ENCODE data around the gene DDIT4.
"Not testable (repeated sequence)": the region's sequence is repeated elsewhere in the genome, so short reads cannot be mapped to it uniquely, and the experiment has no call there.

Gene DDIT4

GRCh38 chr10:72263613-72264241, 10.0 kb upstream of the DDIT4 start:
- DNase-seq (ENCODE audit: low read depth): no peak
- no peak overlapping the region for H3K4me3 ChIP-seq (ENCODE audit: low read length)
- TF ChIP-seq CTCF (conservative IDR thresholded peaks at IDR 0.05; ENCODE audit: low read depth, low read length): no peak

- no peak overlapping the region for H3K4me3 ChIP-seq (ENCODE audit: low read length)
- no peak for DNase-seq (ENCODE audit: low read depth)
- TF ChIP-seq CTCF (conservative IDR thresholded peaks at IDR 0.05; ENCODE audit: low read depth, low read length): no peak
Measured at GRCh38 chr10:72264536-72264935, 9.2 kb upstream of the DDIT4 start.

GRCh38 chr10:72265508-72265907, 8.2 kb upstream of the DDIT4 start:
- no peak for DNase-seq (ENCODE audit: low read depth)

GRCh38 chr10:72265990-72266865, 7.5 kb upstream of the DDIT4 start:
- no peak for DNase-seq (ENCODE audit: low read depth)
- no peak for TF ChIP-seq CTCF (conservative IDR thresholded peaks at IDR 0.05; ENCODE audit: low read depth, low read length)
- H3K4me3 ChIP-seq (ENCODE audit: low read length): no peak overlapping the region

More at GRCh38 chr10:72265508-72265907, 8.2 kb upstream of the DDIT4 start:
- H3K4me3 ChIP-seq (ENCODE audit: low read length): no peak overlapping the region
- TF ChIP-seq CTCF (conservative IDR thresholded peaks at IDR 0.05; ENCODE audit: low read depth, low read length): no peak

- no peak for TF ChIP-seq CTCF (conservative IDR thresholded peaks at IDR 0.05; ENCODE audit: low read depth, low read length)
- no peak overlapping the region for H3K4me3 ChIP-seq (ENCODE audit: low read length)
- DNase-seq (ENCODE audit: low read depth): no peak
Measured at GRCh38 chr10:72267381-72267780, 6.3 kb upstream of the DDIT4 start.

GRCh38 chr10:72267819-72268399, 5.8 kb upstream of the DDIT4 start:
- no peak for DNase-seq (ENCODE audit: low read depth)
- no peak overlapping the region for H3K4me3 ChIP-seq (ENCODE audit: low read length)
- TF ChIP-seq CTCF (conservative IDR thresholded peaks at IDR 0.05; ENCODE audit: low read depth, low read length): no peak

GRCh38 chr10:72268475-72269200, 5.1 kb upstream of the DDIT4 start:
- H3K4me3 ChIP-seq (ENCODE audit: low read length); DNase-seq (ENCODE audit: low read depth): not testable (repeated sequence)
